GM18499 (cell line): ENCODE measurements around the gene GALC.
"Not testable (repeated sequence)": the region's sequence is repeated elsewhere in the genome, so short reads cannot be mapped to it uniquely, and the experiment has no call there.

Source experiments
- ATAC-seq: cut with Tn5 transposase; IDR thresholded peaks from one replicate; pipeline ENCODE4 v1.9.1; 2021; ENCODE audit warnings: moderate number of reproducible peaks; ENCODE audit not compliant: insufficient read depth, unreplicated experiment

The GALC gene

DNA sequence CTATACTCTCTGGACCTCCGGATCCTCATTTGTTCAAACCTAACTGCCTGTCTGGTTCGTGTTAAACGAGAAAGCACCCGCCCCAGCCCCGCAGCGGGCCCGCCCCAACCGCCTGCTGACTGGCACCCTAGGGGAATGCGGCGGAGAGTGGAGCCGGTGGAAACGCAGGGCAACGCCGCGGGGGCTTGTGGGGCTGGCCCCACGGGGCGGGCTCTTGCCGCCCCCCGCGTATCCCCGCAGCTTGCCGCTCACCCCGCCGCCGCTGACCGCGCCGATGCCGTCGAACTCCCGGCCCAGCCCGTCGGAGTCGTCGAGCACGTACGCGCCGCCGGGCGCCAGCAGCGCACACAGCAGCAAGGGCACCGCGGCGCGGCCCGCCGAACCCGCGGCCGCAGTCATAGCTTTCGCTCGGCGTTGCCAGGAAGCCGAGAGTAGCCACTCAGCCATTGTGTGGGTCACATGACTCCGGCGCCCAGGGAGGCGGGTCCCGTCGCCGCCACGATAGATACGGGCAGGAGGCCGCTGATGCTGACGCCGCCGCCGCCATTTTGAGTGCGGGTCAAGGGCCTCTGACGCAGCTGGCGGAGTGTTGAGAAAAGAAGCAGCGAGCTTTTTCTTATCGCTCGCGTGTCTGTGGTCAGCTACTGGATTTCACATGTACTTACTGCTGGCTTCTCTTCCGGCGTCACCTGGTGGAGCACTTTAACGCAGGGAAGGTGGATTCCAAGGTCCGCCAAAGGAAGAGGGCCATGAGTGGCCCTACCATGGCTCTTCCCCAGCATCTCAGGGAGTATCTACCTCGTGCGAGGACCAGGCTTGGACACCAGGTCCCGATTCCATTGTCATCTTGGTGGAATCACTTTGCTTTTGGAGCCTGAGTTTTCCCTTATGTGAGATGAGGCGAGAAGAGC, at the start of gene GALC:
GALC (minus strand) TSS at position 465 of the 911 bp plus-strand sequence; CDS start at position 447, 18 bp downstream.
- ATAC-seq, result peak; percentile 70

GRCh38 chr14:88040146-88040545, 47.2 kb upstream of the GALC start:
- no peak for ATAC-seq

DNA sequence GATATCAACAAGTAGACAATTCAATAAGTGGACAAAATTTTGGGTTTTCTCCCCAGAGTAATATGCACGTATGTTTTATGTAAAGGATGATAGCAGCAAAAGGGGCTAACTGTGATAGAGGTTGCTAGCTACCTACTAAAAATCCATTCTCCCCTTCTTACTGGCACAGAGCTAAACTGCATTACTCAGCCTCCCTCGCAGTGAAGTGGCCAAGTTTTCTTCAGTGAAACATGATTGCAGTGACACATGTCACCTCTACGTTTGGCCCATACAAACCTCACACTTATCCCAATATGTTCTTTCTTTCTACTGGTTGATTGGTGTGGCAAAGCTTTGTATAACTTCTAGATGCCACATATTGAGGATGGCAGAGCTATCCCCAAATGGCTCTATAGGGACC, 46.2 kb upstream of the GALC start:
- no peak for ATAC-seq

- no peak for ATAC-seq
These were observed 44.3 kb upstream of the GALC start for GRCh38 chr14:88037325-88037724.

- ATAC-seq, result no peak
These were observed 43.4 kb upstream of the GALC start for GRCh38 chr14:88036422-88036821.

GRCh38 chr14:88034076-88034475, 41.1 kb upstream of the GALC start:
- no peak for ATAC-seq

- ATAC-seq, result no peak
These were observed 39.4 kb upstream of the GALC start for GRCh38 chr14:88032373-88032772.

DNA sequence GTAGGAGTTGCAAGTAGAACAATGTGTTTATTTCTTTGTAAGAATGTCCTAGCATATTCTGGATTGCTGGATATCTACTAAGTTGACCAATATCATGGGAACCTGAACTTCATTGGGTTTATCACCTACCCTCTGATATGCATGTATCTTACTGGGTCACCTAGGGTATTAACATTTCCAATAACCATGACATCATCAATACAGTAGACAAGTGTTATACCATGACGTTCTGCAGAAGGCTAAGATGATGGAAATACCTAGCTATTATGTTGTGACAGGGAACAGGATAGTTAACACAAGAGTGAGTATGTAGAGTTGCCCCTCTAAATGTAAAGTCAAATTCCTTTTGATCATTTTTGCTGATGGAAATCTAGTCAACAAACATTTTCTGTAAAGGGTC, 37.9 kb upstream of the GALC start:
- ATAC-seq, result no peak

DNA sequence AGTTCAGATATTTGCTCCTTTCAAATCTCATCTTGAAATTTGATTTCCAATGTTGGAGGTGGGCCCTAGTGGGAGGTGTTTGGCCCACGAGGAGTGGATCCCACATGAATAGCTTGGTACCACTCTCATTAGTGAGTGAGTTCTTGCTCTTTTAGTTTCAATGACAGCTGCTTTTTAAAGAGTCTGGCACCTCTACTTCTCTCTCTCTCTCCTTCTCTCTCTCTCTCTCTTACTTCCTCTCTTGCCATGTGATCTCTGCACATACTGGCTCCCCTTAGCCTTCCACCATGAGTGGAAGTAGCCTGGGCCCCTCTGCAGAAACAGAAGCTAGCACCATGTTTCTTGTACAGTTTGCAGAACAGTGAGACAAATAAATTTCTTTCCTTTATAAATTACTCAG, 37.1 kb upstream of the GALC start:
- no peak for ATAC-seq

GRCh38 chr14:88029500-88029899, 36.5 kb upstream of the GALC start:
- no peak for ATAC-seq

DNA sequence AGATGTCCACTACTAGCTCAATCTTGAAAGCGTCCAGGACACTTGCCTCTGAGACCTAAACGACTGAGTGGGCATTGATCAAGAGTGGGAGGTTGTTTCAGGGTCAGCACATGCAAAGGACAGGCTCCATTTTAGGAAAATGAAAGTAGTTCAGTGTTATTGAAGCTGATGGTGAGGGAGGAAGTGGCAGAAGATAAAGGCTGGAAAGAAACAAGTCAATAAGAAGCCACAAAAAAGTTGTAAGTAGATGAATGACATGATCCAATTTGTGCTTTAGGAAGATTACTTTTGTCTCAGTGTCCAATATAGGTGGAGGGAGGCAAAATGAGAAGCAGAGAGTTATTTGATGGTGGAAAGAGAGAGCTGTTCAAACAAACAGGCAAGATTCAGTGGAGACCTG, 33.9 kb upstream of the GALC start:
- no peak for ATAC-seq

DNA sequence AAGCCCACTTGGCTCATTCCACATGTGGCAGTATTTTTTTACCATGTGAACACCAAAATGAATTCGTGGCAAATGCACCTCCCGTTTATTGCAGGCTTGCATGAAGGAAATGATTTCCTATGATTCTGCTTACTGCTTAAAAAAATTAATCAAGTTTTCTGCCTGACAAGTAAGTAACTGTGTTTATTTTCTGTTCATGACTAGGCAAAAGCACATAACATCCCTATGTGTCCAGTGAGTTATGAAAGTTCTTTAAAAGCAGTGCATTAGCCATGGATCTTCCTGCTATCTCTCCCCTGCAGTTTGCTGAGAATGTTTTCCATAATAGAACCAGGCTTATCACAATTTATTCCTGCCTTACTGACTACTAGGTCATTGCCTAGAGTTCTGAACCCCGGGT, 32.3 kb upstream of the GALC start:
- ATAC-seq, result no peak

DNA sequence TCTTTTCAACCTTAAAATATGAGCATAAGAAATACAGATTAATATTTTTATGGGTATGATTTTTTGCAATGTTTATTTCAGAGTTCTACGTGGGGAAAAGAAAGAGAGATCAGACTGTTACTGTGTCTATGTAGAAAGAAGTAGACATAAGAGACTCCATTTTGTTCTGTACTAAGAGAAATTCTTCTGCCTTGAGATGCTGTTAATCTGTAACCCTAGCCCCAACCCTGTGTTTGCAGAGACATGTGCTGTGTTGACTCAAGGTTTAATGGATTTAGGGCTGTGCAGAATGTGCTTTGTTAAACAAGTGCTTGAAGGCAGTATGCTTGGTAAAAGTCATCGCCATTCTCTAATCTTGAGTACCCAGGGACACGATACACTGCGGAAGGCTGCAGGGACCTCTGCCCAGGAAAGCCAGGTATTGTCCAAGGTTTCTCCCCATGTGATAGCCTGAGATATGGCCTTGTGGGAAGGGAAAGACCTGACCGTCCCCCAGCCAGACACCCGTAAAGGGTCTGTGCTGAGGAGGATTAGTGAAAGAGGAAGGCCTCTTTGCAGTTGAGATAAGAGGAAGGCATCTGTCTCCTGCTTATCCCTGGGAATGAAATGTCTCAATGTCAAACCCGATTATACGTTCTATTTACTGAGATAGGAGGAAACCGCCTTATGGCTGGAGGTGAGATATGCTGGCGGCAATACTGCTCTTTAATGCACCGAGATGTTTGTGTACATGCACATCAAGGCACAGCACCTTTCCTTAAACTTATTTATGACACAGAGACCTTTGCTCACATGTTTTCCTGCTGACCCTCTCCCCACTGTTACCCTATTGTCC, 31.5 kb upstream of the GALC start:
- ATAC-seq, result not testable (repeated sequence)

GRCh38 chr14:88023658-88024187, 30.7 kb upstream of the GALC start:
- ATAC-seq, result no peak

GRCh38 chr14:88017535-88017934, 24.6 kb upstream of the GALC start:
- ATAC-seq, result no peak

- ATAC-seq, result no peak
These were observed 23.8 kb upstream of the GALC start for GRCh38 chr14:88016768-88017167.

DNA sequence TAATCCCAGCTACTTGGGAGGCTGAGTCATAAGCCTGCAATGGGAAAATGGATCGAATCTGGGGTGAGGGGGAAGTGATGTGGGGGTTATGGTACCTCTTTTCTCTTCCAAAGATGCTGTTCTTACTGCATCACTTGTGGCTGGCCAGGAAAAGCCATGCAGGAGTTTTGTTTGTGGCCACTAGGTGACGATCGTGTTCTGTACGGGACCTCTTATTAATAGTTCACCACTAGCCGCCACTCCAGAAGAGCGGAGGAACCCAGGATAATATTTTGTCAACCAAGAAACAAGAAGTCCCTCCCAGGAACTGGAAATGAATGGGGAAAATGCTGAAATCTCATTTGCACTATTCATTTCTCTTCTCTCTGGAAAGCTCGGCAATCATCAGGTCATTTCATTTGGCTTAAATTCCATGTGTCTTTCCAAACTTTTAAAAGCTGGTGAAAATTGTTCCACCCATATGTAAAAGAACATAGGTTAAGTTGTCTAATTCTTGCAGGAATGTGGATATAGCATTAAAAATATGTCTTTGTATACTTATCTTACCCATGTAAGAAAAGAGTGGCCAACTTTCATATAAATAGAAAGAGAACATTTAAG, 20.9 kb upstream of the GALC start:
- ATAC-seq, result peak; percentile 82

GRCh38 chr14:88012495-88012894, 19.5 kb upstream of the GALC start:
- ATAC-seq, result no peak

GRCh38 chr14:88010331-88010730, 17.3 kb upstream of the GALC start:
- ATAC-seq, result no peak

GRCh38 chr14:88009486-88009885, 16.5 kb upstream of the GALC start:
- no peak for ATAC-seq
